Hematopoietic multipotent progenitor cell treated with erythropoietin and hydrocortisone succinate and interleukin-3 and kit ligand, for 6 days (in vitro differentiated cells): ENCODE data around the gene ZNF428.
"Not testable (repeated sequence)": the region's sequence is repeated elsewhere in the genome, so short reads cannot be mapped to it uniquely, and the experiment has no call there.

Experiments
- DNase-seq: peaks from one replicate; pipeline ENCODE4 v3.0.0-alpha.2; 2015

ZNF428 gene

GRCh38 chr19:43619262-43620060, at the start of gene ZNF428:
TSS of gene ZNF428 (minus strand) at chr19:43619629. CDS start at chr19:43614304, 5,325 bp downstream.
- peak; percentile 94 for DNase-seq

- peak; percentile 100 for DNase-seq
These were observed 49.1 kb upstream of the ZNF428 start for GRCh38 chr19:43668406-43669109.

- no peak for DNase-seq
These were observed 48.5 kb upstream of the ZNF428 start for GRCh38 chr19:43667876-43668405.

- DNase-seq, result no peak
These were observed 47.9 kb upstream of the ZNF428 start for GRCh38 chr19:43667126-43667875.

- DNase-seq, result peak; percentile 40
These were observed 44.6 kb upstream of the ZNF428 start for GRCh38 chr19:43664018-43664417.

- peak; percentile 44 for DNase-seq
These were observed 43.1 kb upstream of the ZNF428 start for GRCh38 chr19:43662487-43662886.

- no peak for DNase-seq
These were observed 41.5 kb upstream of the ZNF428 start for GRCh38 chr19:43660971-43661360.

GRCh38 chr19:43660301-43660970, 41.0 kb upstream of the ZNF428 start:
- DNase-seq, result no peak

GRCh38 chr19:43658494-43658893, 39.1 kb upstream of the ZNF428 start:
- DNase-seq, result no peak

GRCh38 chr19:43658001-43658400, 38.6 kb upstream of the ZNF428 start:
- DNase-seq, result no peak

GRCh38 chr19:43656436-43656835, 37.0 kb upstream of the ZNF428 start:
- DNase-seq, result no peak

GRCh38 chr19:43652546-43652874, 33.1 kb upstream of the ZNF428 start:
- no peak for DNase-seq

GRCh38 chr19:43651758-43652545, 32.5 kb upstream of the ZNF428 start:
- DNase-seq, result peak; percentile 89

- not testable (repeated sequence) for DNase-seq
These were observed 30.8 kb upstream of the ZNF428 start for GRCh38 chr19:43650276-43650675.

GRCh38 chr19:43649514-43649913, 30.1 kb upstream of the ZNF428 start:
- DNase-seq, result no peak

- DNase-seq, result no peak
These were observed 29.2 kb upstream of the ZNF428 start for GRCh38 chr19:43648633-43649032.

- no peak for DNase-seq
These were observed 24.8 kb upstream of the ZNF428 start for GRCh38 chr19:43644181-43644580.

GRCh38 chr19:43643326-43643725, 23.9 kb upstream of the ZNF428 start:
- no peak for DNase-seq

GRCh38 chr19:43642531-43642930, 23.1 kb upstream of the ZNF428 start:
- no peak for DNase-seq

- no peak for DNase-seq
These were observed 21.9 kb upstream of the ZNF428 start for GRCh38 chr19:43641333-43641732.

- DNase-seq, result no peak
These were observed 21.0 kb upstream of the ZNF428 start for GRCh38 chr19:43640424-43640757.
